Right cardiac atrium (tissue), 5 donors: Measurements from ENCODE around the gene WDR83. TPM values are rescaled to one million over a fixed set of nuclear protein-coding genes. Genes with fewer than 3 reads are reported as not detected.

ENCODE experiments used
- ATAC-seq, 2 donors: fragments of 200-7000 bp; cut with Tn5 transposase; one replicate each; pipeline versions ENCODE4 v1.8.0 to v1.9.1; 2020; ENCODE audit warnings: moderate library complexity in 2 of 2, mild to moderate bottlenecking in 1 of 2
- DNase-seq, 3 donors: peaks; one replicate each; pipeline ENCODE4 v3.0.0-alpha.2; 2020
- H3K27ac ChIP-seq: one replicate; pipeline ENCODE4 v1.5.1; 2013; ENCODE audit warnings: mild to moderate bottlenecking, low read length, control low read depth, moderate library complexity
- H3K27me3 ChIP-seq: one replicate; pipeline ENCODE4 v1.6.1; 2013; ENCODE audit not compliant: control insufficient read depth, insufficient read depth
- H3K4me1 ChIP-seq: one replicate; pipeline ENCODE4 v1.6.1; 2013; ENCODE audit warnings: low read length; ENCODE audit not compliant: control insufficient read depth, insufficient read depth
- H3K4me3 ChIP-seq: one replicate; pipeline ENCODE4 v1.5.1; 2013; ENCODE audit warnings: low read length, control low read depth
- H3K9me3 ChIP-seq: one replicate; pipeline ENCODE4 v1.6.1; 2013; ENCODE audit warnings: low read length; ENCODE audit not compliant: control insufficient read depth
- WGBS: extraction: QIAGEN DNeasy Blood & Tissue Kit; methylation state at CpG from one replicate; pipeline ENCODE4 v1.1.7; 2013; 5-methylcytosine and 5-hydroxymethylcytosine counted together
- intact Hi-C, 4 donors: fragments of 100-400 bp; cut with DNase I; formaldehyde crosslinking; loops; one replicate each; pipeline versions ENCODE4 v1.11.0 to v1.14.0; 2022 to 2023
- polyA plus RNA-seq: library from polyadenylated mRNA; stranded (reverse); fragments of 200-250 nt; gene quantifications from one replicate; pipeline ENCODE4 v1.2.3, GENCODE V29; 2013
- total RNA-seq, 4 donors: library from RNA; stranded (reverse); fragmentation: NEBNext Ultra II Directional; extraction: Animal tissue kit (Norgen Biotek cat#: 25700); gene quantifications; one replicate each; pipeline ENCODE4 v1.2.1, GENCODE V29; 2021
- donor health status: healthy with polysubstance abuse.
- donor health status: DM: no; HTN: yes; CAD: no.
- donor health status: DM: no; HTN: no; CAD: no.
- donor health status: DM: no; HTN: yes; CAD: no; lungs with severe emphysema.
- donor health status: DM: yes; HTN: yes; CAD: no.

The WDR83 gene
- total and polyA plus RNA-seq, 5 donors, result 6.3 to 10.5 (median 8.4) TPM

- WGBS, result 77% methylated on average over 10 of the region's 10 CpGs
- Histone ChIP-seq H3K27me3 (no peaks in the 10 kb centered on the region), H3K9me3 (no peaks in the 10 kb centered on the region), H3K27ac (no peak overlapping the region), H3K4me3 (peak overlapping the region; percentile 99), H3K4me1 (no peaks in the 10 kb centered on the region)
- ATAC-seq (no peak), DNase-seq (no peak)
- intact Hi-C loops, result no loop called here
These were observed 53.7 kb downstream of the WDR83 start for GRCh38 chr19:12720296-12720695.

- ATAC-seq (peak; percentile 32 to 44), DNase-seq (peak; percentile 51 to 82 (median 78))
- WGBS, result 2% methylated on average over 59 of the region's 59 CpGs
- Histone ChIP-seq H3K9me3 (no peaks in the 10 kb centered on the region), H3K27ac (peak overlapping the region; percentile 97), H3K27me3 (no peaks in the 10 kb centered on the region), H3K4me1 (no peaks in the 10 kb centered on the region), H3K4me3 (peak overlapping the region; percentile 99)
- intact Hi-C loops, result no loop called here
These were observed 54.4 kb downstream of the WDR83 start for GRCh38 chr19:12720851-12721655.

DNA sequence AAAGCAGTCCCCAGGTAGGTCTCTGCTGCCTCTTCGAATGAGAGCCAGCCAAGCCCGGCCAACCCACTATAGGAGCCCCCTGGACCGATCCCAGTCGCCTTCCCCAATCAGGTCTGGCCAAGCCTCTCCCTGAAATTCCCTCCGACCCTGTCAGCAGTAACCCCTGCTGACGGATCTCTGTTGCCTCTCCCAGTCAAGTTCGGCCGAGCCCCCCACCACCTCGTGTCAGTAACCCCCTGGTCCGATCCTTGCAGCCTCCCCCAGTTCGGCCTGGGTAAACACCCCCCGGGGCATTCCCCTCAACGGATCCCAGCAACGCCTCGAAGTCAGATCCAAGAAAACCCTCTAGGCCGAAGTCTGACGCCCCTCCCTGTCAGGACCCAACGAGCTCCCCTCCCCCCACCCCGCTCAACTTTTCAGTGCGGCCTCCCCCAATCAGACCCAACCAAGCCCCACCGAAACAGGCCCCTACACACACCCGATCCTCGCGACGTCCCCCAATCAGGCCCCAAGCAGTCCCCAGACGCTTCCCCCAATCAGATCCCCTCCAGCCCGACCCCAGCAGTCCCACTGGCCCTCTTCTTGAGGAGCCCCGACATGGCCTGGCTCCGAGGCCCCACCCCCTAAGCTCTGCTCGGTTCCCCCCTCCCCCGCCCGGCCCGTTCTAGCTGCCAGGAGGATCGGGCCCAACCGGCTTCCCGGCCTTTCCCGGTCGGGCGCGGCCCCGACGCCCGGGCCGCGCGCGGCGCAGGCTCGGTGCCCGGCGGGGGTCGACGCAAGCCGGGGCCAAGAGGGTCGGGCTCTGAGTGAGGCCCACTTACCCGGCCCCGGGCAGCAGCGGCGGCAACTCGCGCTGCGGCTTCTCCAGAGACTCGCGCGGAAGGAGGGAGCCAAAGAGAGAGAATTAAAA is 55.3 kb downstream of the WDR83 start:
- intact Hi-C loops, result no loop called here
- DNase-seq (peak; percentile 78 to 90 (median 88)), ATAC-seq (peak; percentile 44 to 65)
- Histone ChIP-seq H3K27me3 (no peaks in the 10 kb centered on the region), H3K27ac (peak overlapping the region; percentile 97), H3K4me3 (peak overlapping the region; percentile 99), H3K4me1 (no peaks in the 10 kb centered on the region), H3K9me3 (no peaks in the 10 kb centered on the region)
- WGBS, result under 1% methylated on average over 65 of the region's 65 CpGs

DNA sequence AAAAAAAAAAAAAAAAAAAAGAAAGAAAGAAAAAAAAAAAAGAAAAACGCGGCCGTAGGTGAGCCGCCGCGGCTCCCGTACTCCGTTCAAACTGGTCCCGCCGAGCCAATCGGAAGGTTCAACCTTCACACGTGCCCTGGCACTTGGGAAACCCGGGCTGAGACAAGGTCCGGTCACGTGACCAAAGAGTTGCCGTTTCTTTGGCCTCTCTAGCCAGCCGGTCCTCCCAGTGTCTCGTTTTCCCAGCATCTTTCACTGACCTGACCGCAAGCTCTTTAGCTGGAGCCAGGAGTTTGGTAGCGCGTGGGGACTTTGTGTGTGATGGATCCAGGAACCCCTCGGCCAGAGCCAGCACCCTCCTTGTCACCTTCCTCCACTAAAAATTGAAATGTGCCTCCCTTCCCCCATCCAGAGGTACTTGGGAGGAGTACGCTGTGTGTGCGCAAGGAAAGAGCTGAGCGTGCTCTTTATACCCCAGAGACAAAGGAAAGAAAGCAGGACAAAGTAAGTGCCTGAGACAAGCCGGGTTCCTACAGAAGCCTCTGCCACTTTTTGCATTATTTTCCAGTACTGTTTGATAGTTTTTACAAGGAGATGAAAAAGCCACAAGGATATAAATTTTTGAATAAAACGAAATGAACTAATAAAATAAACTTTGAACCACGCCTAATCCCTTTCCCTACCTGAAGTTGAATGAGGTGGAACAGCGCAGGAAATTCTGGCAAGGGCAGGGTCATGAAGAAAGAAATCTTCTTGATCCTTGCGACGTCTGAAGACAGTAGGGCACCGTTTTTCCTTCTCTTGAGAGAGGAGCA is 56.2 kb downstream of the WDR83 start:
- peak; percentile 92 to 93 for ATAC-seq
- WGBS, result 1% methylated on average over 32 of the region's 32 CpGs

DNA sequence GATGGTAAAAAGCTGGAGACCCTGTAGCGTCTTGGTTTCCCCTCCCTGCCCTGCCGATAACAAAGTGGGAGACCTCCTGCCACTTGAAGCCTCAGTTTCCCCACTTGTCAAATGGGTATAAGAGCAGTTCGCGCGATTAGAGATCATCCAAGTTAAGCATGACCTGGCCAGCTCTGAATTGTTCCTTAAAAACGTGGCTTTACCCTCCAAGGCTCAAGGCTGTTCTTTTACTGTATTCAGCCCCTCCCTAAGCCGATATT is 56.7 kb downstream of the WDR83 start:
- intact Hi-C loops, result no loop called here
- H3K27ac ChIP-seq, result peak overlapping the region; percentile 52
- no peaks in the 10 kb centered on the region for H3K27me3 ChIP-seq
- no peaks in the 10 kb centered on the region for H3K9me3 ChIP-seq
- 2% methylated on average over 7 of the region's 7 CpGs for WGBS
- DNase-seq (no peak), ATAC-seq (no peak)
- no peaks in the 10 kb centered on the region for H3K4me1 ChIP-seq
- peak overlapping the region; percentile 51 for H3K4me3 ChIP-seq

More for the DNA sequence above, 56.2 kb downstream of the WDR83 start:
- no peaks in the 10 kb centered on the region for H3K4me1 ChIP-seq
- no peaks in the 10 kb centered on the region for H3K9me3 ChIP-seq
- no peaks in the 10 kb centered on the region for H3K27me3 ChIP-seq
- H3K27ac ChIP-seq, result peak overlapping the region; percentile 84
- peak overlapping the region; percentile 99 for H3K4me3 ChIP-seq
- DNase-seq, result peak; percentile 98 to 99 (median 98)
- intact Hi-C loops, result no loop called here

DNA sequence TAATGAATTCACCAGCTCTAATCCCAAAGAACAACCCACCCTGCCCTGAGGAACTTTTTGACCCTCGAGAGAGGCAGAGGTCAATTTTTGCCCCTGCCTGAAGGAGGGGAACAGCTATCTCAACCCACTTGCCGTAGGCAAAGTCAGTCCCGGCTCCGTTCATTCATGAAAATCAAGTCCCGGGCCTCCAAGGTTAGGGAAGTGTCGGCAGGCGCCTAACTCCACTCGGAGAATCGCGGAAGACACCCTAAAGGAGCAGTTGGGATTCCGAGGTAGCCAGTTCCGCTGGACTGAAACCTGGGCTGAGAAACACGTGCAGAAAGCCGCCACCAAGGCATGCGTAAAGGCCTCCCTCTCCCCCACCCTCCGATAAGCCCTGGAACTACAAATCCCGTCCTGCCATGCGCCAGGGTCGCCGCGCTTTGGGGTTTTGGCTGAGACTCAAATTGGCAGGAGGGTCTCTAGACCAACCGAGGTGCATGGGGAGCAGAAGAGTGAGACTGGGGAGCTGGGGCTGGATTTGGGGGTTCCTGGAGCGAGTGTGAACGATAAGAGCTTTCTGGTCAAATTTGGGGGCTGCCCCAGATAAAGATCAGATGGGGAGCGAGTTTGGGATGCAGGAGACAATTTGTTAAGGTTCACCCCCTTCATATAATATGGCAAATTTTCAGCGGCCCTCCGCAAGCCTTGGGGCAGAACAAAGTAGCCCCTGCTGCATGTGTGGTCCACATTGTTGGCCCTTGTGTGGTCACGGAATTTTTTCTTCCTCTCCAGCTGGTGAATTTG is 57.2 kb downstream of the WDR83 start, which contains the start of gene TNPO2:
Gene TNPO2, minus strand, starts transcription at position 292 of the 786 bp plus-strand sequence. CDS start 2,955 bp downstream, outside the sequence.
- DNase-seq, result peak; percentile 64 to 81 (median 78)

More for the DNA sequence above, 57.2 kb downstream of the WDR83 start, which contains the start of gene TNPO2:
- no peaks in the 10 kb centered on the region for H3K4me1 ChIP-seq
- 4% methylated on average over 28 of the region's 28 CpGs for WGBS
- H3K9me3 ChIP-seq, result no peaks in the 10 kb centered on the region
- intact Hi-C loops, result no loop called here
- ATAC-seq, result peak; percentile 56 to 58
- peak within 1 kb of the TSS; percentile 51 for H3K4me3 ChIP-seq
- peak within 1 kb of the TSS; percentile 84 for H3K27ac ChIP-seq
- H3K27me3 ChIP-seq, result no peaks in the 10 kb centered on the region

Other genes with a start within 250 kb of the WDR83 start
- 1 to 10 TPM; 2.6 to 2.7 (median 2.6) TPM for gene ZNF443, start 225.8 kb upstream of the WDR83 start, total RNA-seq
- gene ZNF443, start 225.8 kb upstream of the WDR83 start, polyA plus RNA-seq, result 1.7 TPM
- gene ZNF709, start 182.0 kb upstream of the WDR83 start, total RNA-seq, result 1 to 10 TPM; 1.3 to 2.6 (median 2.0) TPM
- gene ZNF709, start 182.0 kb upstream of the WDR83 start, polyA plus RNA-seq, result 1.3 TPM
- 10 to 100 TPM; 10.1 to 13.6 (median 12.1) TPM for gene ZNF564, start 115.3 kb upstream of the WDR83 start, total RNA-seq
- gene ZNF564, start 115.3 kb upstream of the WDR83 start, polyA plus RNA-seq, result 4.6 TPM
- gene ZNF490, start 56.0 kb upstream of the WDR83 start, total RNA-seq, result 1 to 10 TPM; 4.9 to 7.1 (median 6.0) TPM
- 0.86 TPM for gene ZNF490, start 56.0 kb upstream of the WDR83 start, polyA plus RNA-seq
- 10 to 100 TPM; 19.8 to 26.7 (median 20.9) TPM for gene ZNF791, start 55.9 kb upstream of the WDR83 start, total RNA-seq
- 6.8 TPM for gene ZNF791, start 55.9 kb upstream of the WDR83 start, polyA plus RNA-seq
- 10 to 100 TPM; 32.7 to 52.6 (median 42.1) TPM for gene MAN2B1, start 65 bp upstream of the WDR83 start, total RNA-seq
- gene MAN2B1, start 65 bp upstream of the WDR83 start, polyA plus RNA-seq, result 19.8 TPM
- gene DHPS, start 15.1 kb downstream of the WDR83 start, total RNA-seq, result 10 to 100 TPM; 40.8 to 52.0 (median 49.7) TPM
- gene DHPS, start 15.1 kb downstream of the WDR83 start, polyA plus RNA-seq, result 49.4 TPM
- gene GNG14, start 21.2 kb downstream of the WDR83 start, total RNA-seq, result not detected
- gene GNG14, start 21.2 kb downstream of the WDR83 start, polyA plus RNA-seq, result not detected
- 1 to 10 TPM; 1.2 to 2.0 (median 1.9) TPM for gene FBXW9, start 29.8 kb downstream of the WDR83 start, total RNA-seq
- 2.1 TPM for gene FBXW9, start 29.8 kb downstream of the WDR83 start, polyA plus RNA-seq
- gene TNPO2, start 57.1 kb downstream of the WDR83 start, total RNA-seq, result 10 to 100 TPM; 44.3 to 54.6 (median 45.0) TPM
- gene TNPO2, start 57.1 kb downstream of the WDR83 start, polyA plus RNA-seq, result 24.8 TPM
- 100 to 1,000 TPM; 112 to 135 (median 129) TPM for gene TRIR, start 67.9 kb downstream of the WDR83 start, total RNA-seq
- gene TRIR, start 67.9 kb downstream of the WDR83 start, polyA plus RNA-seq, result 219 TPM
- 10 to 100 TPM; 49.7 to 64.7 (median 58.2) TPM for gene GET3, start 70.7 kb downstream of the WDR83 start, total RNA-seq
- 87.2 TPM for gene GET3, start 70.7 kb downstream of the WDR83 start, polyA plus RNA-seq
- gene BEST2, start 85.0 kb downstream of the WDR83 start, total RNA-seq, result not detected
- not detected for gene BEST2, start 85.0 kb downstream of the WDR83 start, polyA plus RNA-seq
- gene HOOK2, start 108.7 kb downstream of the WDR83 start, total RNA-seq, result 10 to 100 TPM in 2 of 4 donors, 1 to 10 TPM in 2; 9.3 to 22.9 (median 13.4) TPM
- 18.0 TPM for gene HOOK2, start 108.7 kb downstream of the WDR83 start, polyA plus RNA-seq
- 100 to 1,000 TPM in 1 of 4 donors, 10 to 100 TPM in 3; 29.9 to 209 (median 51.9) TPM for gene JUNB, start 124.7 kb downstream of the WDR83 start, total RNA-seq
- 156 TPM for gene JUNB, start 124.7 kb downstream of the WDR83 start, polyA plus RNA-seq
- 100 to 1,000 TPM; 595 to 772 (median 666) TPM for gene PRDX2, start 135.0 kb downstream of the WDR83 start, total RNA-seq
- gene PRDX2, start 135.0 kb downstream of the WDR83 start, polyA plus RNA-seq, result 834 TPM
- gene THSD8, start 135.3 kb downstream of the WDR83 start, total RNA-seq, result 1 to 10 TPM; 2.2 to 3.6 (median 3.0) TPM
- gene THSD8, start 135.3 kb downstream of the WDR83 start, polyA plus RNA-seq, result 2.5 TPM
- 1 to 10 TPM; 2.6 to 4.6 (median 3.7) TPM for gene RNASEH2A, start 139.8 kb downstream of the WDR83 start, total RNA-seq
- gene RNASEH2A, start 139.8 kb downstream of the WDR83 start, polyA plus RNA-seq, result 3.5 TPM
- not detected for gene RTBDN, start 167.8 kb downstream of the WDR83 start, total RNA-seq
- not detected for gene RTBDN, start 167.8 kb downstream of the WDR83 start, polyA plus RNA-seq
- under 1 TPM in 3 of 4 donors, not detected in 1; 0.31 to 0.59 (median 0.34) TPM for gene MAST1, start 171.7 kb downstream of the WDR83 start, total RNA-seq
- gene MAST1, start 171.7 kb downstream of the WDR83 start, polyA plus RNA-seq, result 0.20 TPM
- gene DNASE2, start 214.6 kb downstream of the WDR83 start, total RNA-seq, result 10 to 100 TPM; 22.2 to 30.6 (median 24.5) TPM
- 19.2 TPM for gene DNASE2, start 214.6 kb downstream of the WDR83 start, polyA plus RNA-seq
- not detected for gene KLF1, start 220.4 kb downstream of the WDR83 start, total RNA-seq
- gene KLF1, start 220.4 kb downstream of the WDR83 start, polyA plus RNA-seq, result not detected
- 10 to 100 TPM; 22.7 to 38.2 (median 27.4) TPM for gene GCDH, start 224.4 kb downstream of the WDR83 start, total RNA-seq
- gene GCDH, start 224.4 kb downstream of the WDR83 start, polyA plus RNA-seq, result 26.1 TPM